Measurements from ENCODE around the gene DUSP11. TPM values are rescaled to one million over a fixed set of nuclear protein-coding genes. Genes with fewer than 3 reads are reported as not detected.

Gene DUSP11
- polyA plus RNA-seq, 1 donor from 2014 or later: 35.2 TPM

DNA sequence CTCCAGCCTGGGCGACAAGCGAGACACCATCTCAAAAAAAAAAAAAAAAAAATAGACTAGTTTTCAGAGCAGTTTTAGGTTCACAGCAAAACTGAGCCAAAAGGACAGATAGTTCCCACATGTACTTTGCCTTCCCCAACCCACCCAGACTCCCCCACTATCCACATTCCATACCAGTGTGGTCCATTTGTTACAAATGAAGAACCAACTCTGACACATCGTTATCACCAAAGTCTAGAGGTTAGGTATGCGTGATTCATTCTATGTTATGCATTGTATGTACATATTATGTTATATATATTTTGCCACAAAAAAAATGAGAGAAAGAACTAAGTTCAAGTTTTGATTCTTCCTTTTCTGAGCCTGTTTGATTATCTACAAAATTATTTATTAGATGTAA lies 3.5 kb downstream of the DUSP11 start:
- Histone ChIP-seq H4K20me1 (ENCODE audit: insufficient read depth) (no peaks in the 10 kb centered on the region), H3K9ac (ENCODE audit: low read length) (no peak overlapping the region), H3K4me2 (ENCODE audit: low read length) (no peak overlapping the region), H3K27me3 (ENCODE audit: insufficient read depth, low read depth, low read length) (no peaks in the 10 kb centered on the region), H3K9me3 (ENCODE audit: low read length) (no peaks in the 10 kb centered on the region), H2AFZ (ENCODE audit: low read depth, low read length) (no peak overlapping the region), H3K9me2 (ENCODE audit: insufficient read depth, low read length) (no peaks in the 10 kb centered on the region), H3K4me3 (ENCODE audit: low read length) (no peak overlapping the region), H3K79me2 (replicated peaks; ENCODE audit: insufficient read depth, low read length) (peaks cover 20% of the 10 kb centered on the region), H3F3A (ENCODE audit: insufficient read depth, low read length, poor library complexity, severe bottlenecking) (no peaks in the 10 kb centered on the region), H3K36me3 (ENCODE audit: insufficient read depth, low read length) (no peaks in the 10 kb centered on the region), H3K27ac (ENCODE audit: low read length) (no peak overlapping the region)
- no peak for TF ChIP-seq EZH2 (IDR thresholded peaks at IDR 0.05; ENCODE audit: borderline replicate concordance, insufficient read depth, low read length, poor library complexity, severe bottlenecking)

GRCh38 chr2:73772819-73773218 lies 7.1 kb downstream of the DUSP11 start:
- Histone ChIP-seq H3K4me2 (ENCODE audit: low read length) (no peak overlapping the region), H3K27ac (ENCODE audit: low read length) (no peak overlapping the region), H3F3A (ENCODE audit: insufficient read depth, low read length, poor library complexity, severe bottlenecking) (no peaks in the 10 kb centered on the region), H3K27me3 (ENCODE audit: insufficient read depth, low read depth, low read length) (no peaks in the 10 kb centered on the region), H3K36me3 (ENCODE audit: insufficient read depth, low read length) (peaks cover 5% of the 10 kb centered on the region), H3K79me2 (replicated peaks; ENCODE audit: insufficient read depth, low read length) (no peaks in the 10 kb centered on the region), H4K20me1 (ENCODE audit: insufficient read depth) (no peaks in the 10 kb centered on the region), H2AFZ (ENCODE audit: low read depth, low read length) (no peak overlapping the region), H3K4me3 (ENCODE audit: low read length) (no peak overlapping the region), H3K9ac (ENCODE audit: low read length) (no peak overlapping the region), H3K9me2 (ENCODE audit: insufficient read depth, low read length) (no peaks in the 10 kb centered on the region), H3K9me3 (ENCODE audit: low read length) (no peaks in the 10 kb centered on the region)
- TF ChIP-seq, protein P1, sequence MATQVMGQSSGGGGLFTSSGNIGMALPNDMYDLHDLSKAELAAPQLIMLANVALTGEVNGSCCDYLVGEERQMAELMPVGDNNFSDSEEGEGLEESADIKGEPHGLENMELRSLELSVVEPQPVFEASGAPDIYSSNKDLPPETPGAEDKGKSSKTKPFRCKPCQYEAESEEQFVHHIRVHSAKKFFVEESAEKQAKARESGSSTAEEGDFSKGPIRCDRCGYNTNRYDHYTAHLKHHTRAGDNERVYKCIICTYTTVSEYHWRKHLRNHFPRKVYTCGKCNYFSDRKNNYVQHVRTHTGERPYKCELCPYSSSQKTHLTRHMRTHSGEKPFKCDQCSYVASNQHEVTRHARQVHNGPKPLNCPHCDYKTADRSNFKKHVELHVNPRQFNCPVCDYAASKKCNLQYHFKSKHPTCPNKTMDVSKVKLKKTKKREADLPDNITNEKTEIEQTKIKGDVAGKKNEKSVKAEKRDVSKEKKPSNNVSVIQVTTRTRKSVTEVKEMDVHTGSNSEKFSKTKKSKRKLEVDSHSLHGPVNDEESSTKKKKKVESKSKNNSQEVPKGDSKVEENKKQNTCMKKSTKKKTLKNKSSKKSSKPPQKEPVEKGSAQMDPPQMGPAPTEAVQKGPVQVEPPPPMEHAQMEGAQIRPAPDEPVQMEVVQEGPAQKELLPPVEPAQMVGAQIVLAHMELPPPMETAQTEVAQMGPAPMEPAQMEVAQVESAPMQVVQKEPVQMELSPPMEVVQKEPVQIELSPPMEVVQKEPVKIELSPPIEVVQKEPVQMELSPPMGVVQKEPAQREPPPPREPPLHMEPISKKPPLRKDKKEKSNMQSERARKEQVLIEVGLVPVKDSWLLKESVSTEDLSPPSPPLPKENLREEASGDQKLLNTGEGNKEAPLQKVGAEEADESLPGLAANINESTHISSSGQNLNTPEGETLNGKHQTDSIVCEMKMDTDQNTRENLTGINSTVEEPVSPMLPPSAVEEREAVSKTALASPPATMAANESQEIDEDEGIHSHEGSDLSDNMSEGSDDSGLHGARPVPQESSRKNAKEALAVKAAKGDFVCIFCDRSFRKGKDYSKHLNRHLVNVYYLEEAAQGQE (IDR thresholded peaks at IDR 0.05; ENCODE audit: borderline replicate concordance): no peak
- TF ChIP-seq EZH2 (IDR thresholded peaks at IDR 0.05; ENCODE audit: borderline replicate concordance, insufficient read depth, low read length, poor library complexity, severe bottlenecking) (no peak), CTCF (IDR thresholded peaks at IDR 0.05; ENCODE audit: poor library complexity, severe bottlenecking) (no peak), SMC3 (conservative IDR thresholded peaks at IDR 0.05; ENCODE audit: poor library complexity) (no peak), POLR2AphosphoS5 (IDR thresholded peaks at IDR 0.05) (no peak), TAF1 (IDR thresholded peaks at IDR 0.05; ENCODE audit: low read depth) (no peak), RAD21 (conservative IDR thresholded peaks at IDR 0.05) (no peak), EP300 (conservative IDR thresholded peaks at IDR 0.05; ENCODE audit: poor library complexity, severe bottlenecking) (no peak), MXI1 (conservative IDR thresholded peaks at IDR 0.05; ENCODE audit: poor library complexity, severe bottlenecking) (no peak)

GRCh38 chr2:73770725-73771124 lies 9.2 kb downstream of the DUSP11 start:
- Histone ChIP-seq H3K9ac (ENCODE audit: low read length) (no peak overlapping the region), H3K36me3 (ENCODE audit: insufficient read depth, low read length) (peaks cover 8% of the 10 kb centered on the region), H3K9me2 (ENCODE audit: insufficient read depth, low read length) (no peaks in the 10 kb centered on the region), H2AFZ (ENCODE audit: low read depth, low read length) (no peak overlapping the region), H3K4me2 (ENCODE audit: low read length) (no peak overlapping the region), H3F3A (ENCODE audit: insufficient read depth, low read length, poor library complexity, severe bottlenecking) (no peaks in the 10 kb centered on the region), H3K27ac (ENCODE audit: low read length) (no peak overlapping the region), H3K4me3 (ENCODE audit: low read length) (no peak overlapping the region), H4K20me1 (ENCODE audit: insufficient read depth) (no peaks in the 10 kb centered on the region), H3K27me3 (ENCODE audit: insufficient read depth, low read depth, low read length) (no peaks in the 10 kb centered on the region), H3K9me3 (ENCODE audit: low read length) (no peaks in the 10 kb centered on the region), H3K79me2 (replicated peaks; ENCODE audit: insufficient read depth, low read length) (no peaks in the 10 kb centered on the region)
- TF ChIP-seq, protein P1 (IDR thresholded peaks at IDR 0.05; ENCODE audit: borderline replicate concordance): no peak
- no peak for TF ChIP-seq POLR2AphosphoS5 (IDR thresholded peaks at IDR 0.05)
- no peak for TF ChIP-seq CTCF (IDR thresholded peaks at IDR 0.05; ENCODE audit: poor library complexity, severe bottlenecking)
- no peak for TF ChIP-seq SMC3 (conservative IDR thresholded peaks at IDR 0.05; ENCODE audit: poor library complexity)
- TF ChIP-seq MXI1 (conservative IDR thresholded peaks at IDR 0.05; ENCODE audit: poor library complexity, severe bottlenecking): no peak
- TF ChIP-seq EZH2 (IDR thresholded peaks at IDR 0.05; ENCODE audit: borderline replicate concordance, insufficient read depth, low read length, poor library complexity, severe bottlenecking): no peak
- no peak for TF ChIP-seq RAD21 (conservative IDR thresholded peaks at IDR 0.05)
- no peak for TF ChIP-seq EP300 (conservative IDR thresholded peaks at IDR 0.05; ENCODE audit: poor library complexity, severe bottlenecking)
- TF ChIP-seq TAF1 (IDR thresholded peaks at IDR 0.05; ENCODE audit: low read depth): no peak

Data from neural cell (in vitro differentiated cells).